IMR-90 (cell line): ENCODE measurements around the gene DUS1L. TPM values are rescaled to one million over a fixed set of nuclear protein-coding genes. Genes with fewer than 3 reads are reported as not detected.

ENCODE experiments used
- ATAC-seq: fragments of 200-7000 bp; cut with Tn5 transposase; 2 replicates; pipeline ENCODE4 v1.9.1; 2020; ENCODE audit warnings: low read depth, mild to moderate bottlenecking, moderate library complexity
- BruUV-seq: library from RNA; stranded (reverse); fragments of 400-500 nt; replicated peaks from 2 replicates; lab custom pipeline; 2021; lab: Mats Ljungman, UMichigan
- CTCF ChIA-PET: fragments of 300-600 bp; formaldehyde crosslinking; extraction: SDS; loops from one replicate; lab custom pipeline; 2021; ENCODE audit warnings: antibody characterized with exemption; lab: Yijun Ruan, JAX
- POLR2A ChIA-PET: fragments of 300-600 bp; sonication (Branson Sonifier 250); formaldehyde crosslinking; loops from one replicate; lab custom pipeline; 2022; ENCODE audit warnings: antibody characterized with exemption; ENCODE audit not compliant: unreplicated experiment; lab: Charles Lee
- DNase-seq: peaks from one replicate; pipeline ENCODE4 v3.0.0; 2013
- H2AFZ ChIP-seq: replicated peaks from 2 replicates; pipeline ENCODE3; 2013; ENCODE audit warnings: low read length, mild to moderate bottlenecking; ENCODE audit not compliant: poor library complexity
- H2AK5ac ChIP-seq: 2 replicates; pipeline ENCODE4 v1.6.1; 2013; ENCODE audit warnings: low read depth, low read length, inconsistent platforms
- H2AK9ac ChIP-seq: replicated peaks from 2 replicates; pipeline ENCODE3; 2013; ENCODE audit warnings: mild to moderate bottlenecking, low read depth, low read length, moderate library complexity; ENCODE audit not compliant: poor library complexity
- H2BK120ac ChIP-seq: 2 replicates; pipeline ENCODE4 v1.6.1; 2013; ENCODE audit warnings: low read depth, low read length, inconsistent platforms
- H2BK15ac ChIP-seq: 3 replicates; pipeline ENCODE4 v1.6.1; 2013; ENCODE audit warnings: low read depth, low read length, inconsistent platforms
- H2BK20ac ChIP-seq: 2 replicates; pipeline ENCODE4 v1.6.1; 2013; ENCODE audit warnings: low read depth, mild to moderate bottlenecking, inconsistent platforms, low read length, moderate library complexity
- H2BK5ac ChIP-seq: 2 replicates; pipeline ENCODE4 v1.6.1; 2013; ENCODE audit warnings: mild to moderate bottlenecking, low read depth, low read length, inconsistent platforms; ENCODE audit not compliant: poor library complexity, severe bottlenecking
- H3K14ac ChIP-seq: replicated peaks from 2 replicates; pipeline ENCODE4 v1.6.1; 2013; ENCODE audit warnings: low read depth, low read length, inconsistent platforms
- H3K18ac ChIP-seq: 2 replicates; pipeline ENCODE4 v1.6.1; 2013; ENCODE audit warnings: low read depth, low read length, control low read depth
- H3K23ac ChIP-seq: 2 replicates; pipeline ENCODE4 v1.6.1; 2013; ENCODE audit warnings: low read depth, low read length, inconsistent platforms
- H3K27ac ChIP-seq: 2 replicates; pipeline ENCODE4 v1.5.1; 2013; ENCODE audit warnings: mild to moderate bottlenecking, control low read depth, low read length; ENCODE audit not compliant: insufficient read depth
- H3K27me3 ChIP-seq: 2 replicates; pipeline ENCODE4 v1.6.1; 2013; ENCODE audit warnings: low read length; ENCODE audit not compliant: control insufficient read depth, insufficient read depth
- H3K36me3 ChIP-seq: 2 replicates; pipeline ENCODE4 v1.6.1; 2013; ENCODE audit warnings: low read length, mixed read lengths; ENCODE audit not compliant: control insufficient read depth, insufficient read depth
- H3K4ac ChIP-seq: 2 replicates; pipeline ENCODE4 v1.6.1; 2013; ENCODE audit warnings: low read depth, low read length, inconsistent platforms
- H3K4me1 ChIP-seq: 2 replicates; pipeline ENCODE4 v1.6.1; 2013; ENCODE audit warnings: low read length, mixed read lengths; ENCODE audit not compliant: control insufficient read depth, insufficient read depth
- H3K4me2 ChIP-seq: 2 replicates; pipeline ENCODE4 v1.6.1; 2013; ENCODE audit warnings: low read depth, mild to moderate bottlenecking, control low read depth, low read length, moderate library complexity
- H3K4me3 ChIP-seq: 2 replicates; pipeline ENCODE4 v1.5.1; 2013; ENCODE audit warnings: low read depth, mild to moderate bottlenecking, control low read depth, low read length, moderate library complexity; ENCODE audit not compliant: insufficient read depth
- H3K56ac ChIP-seq: 2 replicates; pipeline ENCODE4 v1.6.1; 2013; ENCODE audit warnings: low read length, inconsistent platforms; ENCODE audit not compliant: insufficient read depth; ENCODE audit errors: extremely low read depth
- H3K79me1 ChIP-seq, 2 experiments: 2 replicates each; pipeline ENCODE4 v1.6.1; 2013; ENCODE audit warnings: low read length in 2 of 2, inconsistent platforms in 1 of 2, low read depth in 1 of 2
- H3K9ac ChIP-seq: 2 replicates; pipeline ENCODE4 v1.6.1; 2013; ENCODE audit warnings: low read depth, low read length, control low read depth
- H3K9me1 ChIP-seq: 2 replicates; pipeline ENCODE4 v1.6.1; 2013; ENCODE audit warnings: low read length, inconsistent platforms; ENCODE audit not compliant: insufficient read depth
- H3K9me3 ChIP-seq: 2 replicates; pipeline ENCODE4 v1.6.1; 2013; ENCODE audit warnings: low read length; ENCODE audit not compliant: control insufficient read depth, insufficient read depth
- H4K20me1 ChIP-seq: 2 replicates; pipeline ENCODE4 v1.6.1; 2013; ENCODE audit warnings: low read length, inconsistent platforms; ENCODE audit not compliant: insufficient read depth
- H4K5ac ChIP-seq: 2 replicates; pipeline ENCODE4 v1.6.1; 2013; ENCODE audit warnings: mild to moderate bottlenecking, low read depth, low read length, control low read depth
- H4K8ac ChIP-seq, 2 experiments: 2 replicates each; pipeline ENCODE4 v1.6.1; 2013; ENCODE audit warnings: low read depth in 2 of 2, low read length in 2 of 2, control low read depth in 1 of 2, inconsistent platforms in 1 of 2
- H4K91ac ChIP-seq: 2 replicates; pipeline ENCODE4 v1.6.1; 2013; ENCODE audit warnings: low read depth, low read length, inconsistent platforms; ENCODE audit not compliant: insufficient read depth
- CEBPB ChIP-seq: IDR thresholded peaks from 2 replicates; pipeline ENCODE4 v1.6.1; 2012; ENCODE audit warnings: low read depth, low read length, improper control_type of control experiment
- CHD1 ChIP-seq: IDR thresholded peaks from 2 replicates; pipeline ENCODE4 v1.6.1; 2012; ENCODE audit warnings: low read depth, low read length, improper control_type of control experiment
- ELK1 ChIP-seq: fragments of 150-350 bp; IDR thresholded peaks from 2 replicates; pipeline ENCODE4 v1.6.1; 2016; ENCODE audit warnings: low read depth, mild to moderate bottlenecking, low read length, moderate library complexity, borderline replicate concordance
- FOS ChIP-seq: fragments of 150-350 bp; IDR thresholded peaks from 2 replicates; pipeline ENCODE4 v1.6.1; 2016; ENCODE audit warnings: low read depth, low read length
- MAFK ChIP-seq: IDR thresholded peaks from 2 replicates; pipeline ENCODE4 v1.6.1; 2012; ENCODE audit warnings: low read depth, low read length, improper control_type of control experiment
- MAZ ChIP-seq: IDR thresholded peaks from 2 replicates; pipeline ENCODE4 v1.6.1; 2012; ENCODE audit warnings: low read depth, mild to moderate bottlenecking, low read length, improper control_type of control experiment, moderate library complexity, borderline replicate concordance
- MXI1 ChIP-seq: IDR thresholded peaks from 2 replicates; pipeline ENCODE4 v1.6.1; 2012; ENCODE audit warnings: low read depth, mild to moderate bottlenecking, low read length, moderate library complexity, borderline replicate concordance
- NFE2L2 ChIP-seq: fragments of 150-350 bp; IDR thresholded peaks from 2 replicates; pipeline ENCODE4 v1.6.1; 2016; ENCODE audit warnings: low read depth, mild to moderate bottlenecking, low read length
- POLR2A ChIP-seq: IDR thresholded peaks from 2 replicates; pipeline ENCODE4 v1.6.1; 2012; ENCODE audit warnings: mild to moderate bottlenecking, low read depth, low read length
- RAD21 ChIP-seq: IDR thresholded peaks from 2 replicates; pipeline ENCODE4 v1.6.1; 2012; ENCODE audit warnings: low read length, improper control_type of control experiment
- RCOR1 ChIP-seq: IDR thresholded peaks from 2 replicates; pipeline ENCODE4 v1.6.1; 2012; ENCODE audit warnings: mild to moderate bottlenecking, low read length, improper control_type of control experiment; ENCODE audit not compliant: insufficient replicate concordance
- RFX5 ChIP-seq: IDR thresholded peaks from 2 replicates; pipeline ENCODE4 v1.8.0; 2012; ENCODE audit warnings: low read depth, mild to moderate bottlenecking, low read length, moderate library complexity
- SMC3 ChIP-seq: fragments of 150-350 bp; IDR thresholded peaks from 2 replicates; pipeline ENCODE4 v1.6.1; 2016; ENCODE audit warnings: low read depth, mild to moderate bottlenecking, antibody characterized with exemption, low read length, moderate library complexity
- USF2 ChIP-seq: fragments of 150-350 bp; IDR thresholded peaks from 2 replicates; pipeline ENCODE4 v1.6.1; 2017; ENCODE audit warnings: mild to moderate bottlenecking, antibody characterized with exemption, low read length, low read depth
- WGBS, 2 experiments: methylation state at CpG; one replicate each; pipeline versions ENCODE4 v1.1.5 to v1.1.7; 2013; ENCODE audit warnings: missing lambda C conversion rate in 2 of 2; ENCODE audit not compliant: insufficient read length in 1 of 2; ENCODE audit errors: extremely low coverage in 2 of 2; 5-methylcytosine and 5-hydroxymethylcytosine counted together
- dilution Hi-C: fragments of 300-500 bp; cut with HindIII; formaldehyde crosslinking; loops from one replicate; pipeline ENCODE4 v1.14.3; 2018; ENCODE audit warnings: low sequenced_read_pairs; ENCODE audit not compliant: unreplicated experiment
- in situ Hi-C: fragments of 300-500 bp; cut with MboI; formaldehyde crosslinking; loops from 3 replicates; pipeline ENCODE4 v1.14.3; 2019; ENCODE audit warnings: low sequenced_read_pairs, inconsistent platforms, mixed read lengths
- intact Hi-C: fragments of 100-400 bp; cut with micrococcal nuclease; formaldehyde crosslinking; loops from 2 replicates; pipeline ENCODE4 v1.10.0; 2022
- polyA plus RNA-seq, 3 experiments: library from polyadenylated mRNA; depleted of rRNA; stranded (reverse); fragments of >200 nt; gene quantifications; 2 replicates each; pipeline ENCODE4 v1.2.3, GENCODE V29; 2012; ENCODE audit warnings: low replicate concordance in 1 of 3
- total RNA-seq: library from RNA; depleted of rRNA; stranded (reverse); fragments of >200 nt; gene quantifications from 2 replicates; pipeline ENCODE4 v1.2.3, GENCODE V29; 2012

Gene DUS1L
- total and polyA plus RNA-seq, 2 of the 4 experiments (the other 2 are of a cell fraction): 29.0 to 76.9 TPM

- H2AK9ac ChIP-seq: no peak overlapping the region
- H4K5ac ChIP-seq: no peak overlapping the region
- no peak overlapping the region for H4K91ac ChIP-seq
- no peak overlapping the region for H3K14ac ChIP-seq
- H2AK5ac ChIP-seq: no peak overlapping the region
- no peaks in the 10 kb centered on the region for H3K9me3 ChIP-seq
- H3K18ac ChIP-seq: no peak overlapping the region
- no peak overlapping the region for H2BK120ac ChIP-seq
- H3K9ac ChIP-seq: no peak overlapping the region
- dilution Hi-C loops: no loop called here
- H2BK15ac ChIP-seq: no peak overlapping the region
- H3K27me3 ChIP-seq: no peaks in the 10 kb centered on the region
- WGBS, 2 experiments: 90% methylated on average over 2 of the region's 9 CpGs; no CpG with 5 or more reads in 1 of the 2 experiments
- peaks cover 13% of the 10 kb centered on the region for H3K36me3 ChIP-seq
- no peak overlapping the region for H3K56ac ChIP-seq
- no TSS peak for BruUV-seq
- H3K4me2 ChIP-seq: no peak overlapping the region
- ChIA-PET POLR2A (no interaction called here), CTCF (no interaction called here)
- no peak overlapping the region for H3K23ac ChIP-seq
- H3K4me3 ChIP-seq: no peak overlapping the region
- no peaks in the 10 kb centered on the region for H3K4me1 ChIP-seq
- intact Hi-C loops: no loop called here
- in situ Hi-C loops: no loop called here
- peaks cover 0 to 7% of the 10 kb centered on the region in 2 experiments; a peak in 1 of 4 replicates for H3K79me1 ChIP-seq
- no peak overlapping the region for H2BK20ac ChIP-seq
- no peak overlapping the region for H2BK5ac ChIP-seq
- no peaks in the 10 kb centered on the region for H4K20me1 ChIP-seq
- no peak overlapping the region for H4K8ac ChIP-seq
- DNase-seq (no peak), ATAC-seq (no peak)
- no peaks in the 10 kb centered on the region for H3K9me1 ChIP-seq
- no peak overlapping the region for H3K27ac ChIP-seq
- H3K4ac ChIP-seq: no peak overlapping the region
- no peak for TF ChIP-seq CHD1
- TF ChIP-seq RAD21: no peak
- no peak for TF ChIP-seq NFE2L2
- no peak for TF ChIP-seq MXI1
- no peak for TF ChIP-seq RCOR1
- TF ChIP-seq ELK1: no peak
- no peak for TF ChIP-seq FOS
- no peak for TF ChIP-seq RFX5
- no peak for TF ChIP-seq CEBPB
- TF ChIP-seq SMC3: no peak
- TF ChIP-seq MAZ: no peak
- no peak for TF ChIP-seq MAFK
- no peak for TF ChIP-seq POLR2A
- no peak for TF ChIP-seq USF2
- no peak overlapping the region for H2AFZ ChIP-seq
Measured at GRCh38 chr17:82113422-82113821, 47.8 kb upstream of the DUS1L start.
